Fibroblast of lung (primary cell): Measurements from ENCODE around the gene NIP7.

Experiments used
- CTCF ChIP-seq, 2 donors: IDR thresholded peaks in 1 of 2; conservative IDR thresholded peaks in 1 of 2; 1 replicate in 1 of 2; 2 replicates in 1 of 2; pipeline ENCODE4 v1.5.1; 2011 to 2012; ENCODE audit warnings: low read length in 2 of 2, control low read depth in 1 of 2, inconsistent platforms in 1 of 2, low read depth in 1 of 2, mild to moderate bottlenecking in 1 of 2
- EZH2 ChIP-seq: IDR thresholded peaks from 2 replicates; pipeline ENCODE4 v1.5.1; 2012; ENCODE audit warnings: low read length, control low read depth, mild to moderate bottlenecking; ENCODE audit errors: missing control alignments

GRCh38 chr16:69345923-69346322 lies 6.4 kb downstream of the NIP7 start:
- TF ChIP-seq CTCF (conservative IDR thresholded peaks at IDR 0.05 in 1 of 2, IDR thresholded peaks at IDR 0.05 in 1 of 2; ENCODE audit: low read depth in 1 of 2, low read length in 2 of 2) (no peak), EZH2 (no peak)
